Uterus (tissue), 2 donors: ENCODE measurements around the gene ARPP21.

ENCODE experiments used
- POLR2A ChIP-seq, 2 donors: fragments of 450-650 bp; IDR thresholded peaks; one replicate each; pipeline ENCODE4 v1.6.1; 2016; ENCODE audit warnings: antibody characterized with exemption in 2 of 2, mild to moderate bottlenecking in 1 of 2, moderate library complexity in 1 of 2
- TF ChIP-seq, protein P1 (sequence below), 4 experiments: fragments of 200-600 bp in 2 of 4; fragments of 450-650 bp in 2 of 4; sonication (generic) in 2 of 4; IDR thresholded peaks; one replicate each; pipeline ENCODE4 v1.5.1; 2016 to 2019; ENCODE audit warnings: antibody characterized with exemption in 4 of 4, mild to moderate bottlenecking in 2 of 4, moderate library complexity in 1 of 4

DNA sequence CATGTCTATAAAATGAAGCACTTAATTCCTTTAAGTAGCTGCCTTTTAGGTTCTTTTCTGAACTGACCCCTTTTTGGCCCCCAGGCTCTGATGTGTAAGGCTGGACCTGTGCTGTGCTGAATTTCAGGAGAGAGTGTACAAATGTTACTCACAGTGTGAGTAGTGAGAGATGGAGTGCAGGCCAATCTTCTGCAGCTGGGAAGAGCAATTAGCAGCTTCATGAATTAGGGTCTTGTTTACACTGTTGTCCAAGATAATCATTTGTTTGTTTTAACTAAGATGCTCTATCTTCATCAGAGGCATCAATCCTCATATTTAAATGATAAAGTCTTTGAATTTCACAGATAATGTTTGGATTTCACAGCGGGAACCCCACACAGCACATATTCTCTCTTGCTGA lies 19.4 kb downstream of the ARPP21 start:
- TF ChIP-seq, protein P1, sequence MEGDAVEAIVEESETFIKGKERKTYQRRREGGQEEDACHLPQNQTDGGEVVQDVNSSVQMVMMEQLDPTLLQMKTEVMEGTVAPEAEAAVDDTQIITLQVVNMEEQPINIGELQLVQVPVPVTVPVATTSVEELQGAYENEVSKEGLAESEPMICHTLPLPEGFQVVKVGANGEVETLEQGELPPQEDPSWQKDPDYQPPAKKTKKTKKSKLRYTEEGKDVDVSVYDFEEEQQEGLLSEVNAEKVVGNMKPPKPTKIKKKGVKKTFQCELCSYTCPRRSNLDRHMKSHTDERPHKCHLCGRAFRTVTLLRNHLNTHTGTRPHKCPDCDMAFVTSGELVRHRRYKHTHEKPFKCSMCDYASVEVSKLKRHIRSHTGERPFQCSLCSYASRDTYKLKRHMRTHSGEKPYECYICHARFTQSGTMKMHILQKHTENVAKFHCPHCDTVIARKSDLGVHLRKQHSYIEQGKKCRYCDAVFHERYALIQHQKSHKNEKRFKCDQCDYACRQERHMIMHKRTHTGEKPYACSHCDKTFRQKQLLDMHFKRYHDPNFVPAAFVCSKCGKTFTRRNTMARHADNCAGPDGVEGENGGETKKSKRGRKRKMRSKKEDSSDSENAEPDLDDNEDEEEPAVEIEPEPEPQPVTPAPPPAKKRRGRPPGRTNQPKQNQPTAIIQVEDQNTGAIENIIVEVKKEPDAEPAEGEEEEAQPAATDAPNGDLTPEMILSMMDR (IDR thresholded peaks at IDR 0.05) = no peak
- TF ChIP-seq POLR2A (IDR thresholded peaks at IDR 0.05) = no peak
